SH-SY5Y (cell line): ENCODE results near the gene KCNK18.

Experiments used
- GATA2 ChIP-seq: IDR thresholded peaks from 2 replicates; pipeline ENCODE4 v1.6.1; 2011; ENCODE audit warnings: mild to moderate bottlenecking, low read depth, low read length
- GATA3 ChIP-seq: IDR thresholded peaks from 2 replicates; pipeline ENCODE4 v1.6.1; 2011; ENCODE audit warnings: low read depth, mild to moderate bottlenecking, low read length, moderate library complexity

Gene KCNK18

GRCh38 chr10:117189557-117189956 is 7.7 kb upstream of the KCNK18 start:
- TF ChIP-seq GATA3 (no peak), GATA2 (no peak)

- TF ChIP-seq GATA3: no peak
- no peak for TF ChIP-seq GATA2
Observed at GRCh38 chr10:117198088-117198487, 799 bp downstream of the KCNK18 start.

GRCh38 chr10:117201826-117202225 is 4.5 kb downstream of the KCNK18 start:
- TF ChIP-seq GATA2 (no peak), GATA3 (no peak)

GRCh38 chr10:117204316-117204715 is 7.0 kb downstream of the KCNK18 start:
- TF ChIP-seq GATA3 (no peak), GATA2 (no peak)

GRCh38 chr10:117212176-117212575 is 14.9 kb downstream of the KCNK18 start:
- no peak for TF ChIP-seq GATA3
- no peak for TF ChIP-seq GATA2

GRCh38 chr10:117214401-117214800 is 17.1 kb downstream of the KCNK18 start:
- no peak for TF ChIP-seq GATA3
- TF ChIP-seq GATA2: no peak

- TF ChIP-seq GATA3 (no peak), GATA2 (no peak)
Observed at GRCh38 chr10:117215079-117215478, 17.8 kb downstream of the KCNK18 start.

- TF ChIP-seq GATA3 (no peak), GATA2 (no peak)
Observed at GRCh38 chr10:117216028-117216427, 18.7 kb downstream of the KCNK18 start.

- TF ChIP-seq GATA2: no peak
- TF ChIP-seq GATA3: no peak
Observed at GRCh38 chr10:117216611-117217195, 19.4 kb downstream of the KCNK18 start.

GRCh38 chr10:117217196-117217761 is 20.0 kb downstream of the KCNK18 start:
- TF ChIP-seq GATA2 (no peak), GATA3 (no peak)

GRCh38 chr10:117218654-117219053 is 21.4 kb downstream of the KCNK18 start:
- TF ChIP-seq GATA3: no peak

- TF ChIP-seq GATA3: no peak
Observed at GRCh38 chr10:117221156-117221711, 23.9 kb downstream of the KCNK18 start.

GRCh38 chr10:117222552-117222951 is 25.3 kb downstream of the KCNK18 start:
- TF ChIP-seq GATA2 (no peak), GATA3 (no peak)

GRCh38 chr10:117222976-117223692 is 25.8 kb downstream of the KCNK18 start:
- TF ChIP-seq GATA2 (no peak), GATA3 (no peak)
